Caco-2 (cell line): ENCODE data around the gene F2. TPM values are rescaled to one million over a fixed set of nuclear protein-coding genes. Genes with fewer than 3 reads are reported as not detected.
"Not testable (repeated sequence)": the region's sequence is repeated elsewhere in the genome, so short reads cannot be mapped to it uniquely, and the experiment has no call there.

Experiments used
- Bru-seq: library from RNA; stranded (reverse); fragments of 400-500 nt; gene quantifications from one replicate; lab custom pipeline; 2021; lab: Mats Ljungman, UMichigan
- BruChase-seq, 2 experiments: library from RNA; stranded (reverse); fragments of 400-500 nt; gene quantifications; one replicate each; lab custom pipeline; 2021; lab: Mats Ljungman, UMichigan
- BruUV-seq: library from RNA; stranded (reverse); fragments of 400-500 nt; replicated peaks from 2 replicates; lab custom pipeline; 2021; lab: Mats Ljungman, UMichigan
- CTCF ChIA-PET: fragments of 300-600 bp; sonication (Branson Sonifier 250); formaldehyde crosslinking; loops from one replicate; lab custom pipeline; 2022; ENCODE audit warnings: antibody characterized with exemption; lab: Charles Lee
- POLR2A ChIA-PET: fragments of 300-600 bp; sonication (Branson Sonifier 250); formaldehyde crosslinking; loops from one replicate; lab custom pipeline; 2022; ENCODE audit warnings: antibody characterized with exemption; lab: Charles Lee
- DNase-seq, 2 experiments: peaks; one replicate each; pipeline versions ENCODE4 v3.0.0 to v3.0.0-alpha.2; 2020 to 2022
- H3K27me3 ChIP-seq: replicated peaks from 2 replicates; pipeline ENCODE4 v1.6.0; 2011; ENCODE audit warnings: low read length; ENCODE audit not compliant: control insufficient read depth, insufficient read depth
- H3K36me3 ChIP-seq: 2 replicates; pipeline ENCODE4 v1.5.1; 2011; ENCODE audit warnings: low read length; ENCODE audit not compliant: control insufficient read depth, insufficient read depth
- H3K4me1 ChIP-seq: fragments of 250-450 bp; sonication (Bioruptor Pico); 2 replicates; pipeline ENCODE4 v1.5.1; 2020; ENCODE audit warnings: mild to moderate bottlenecking
- H3K4me3 ChIP-seq: 2 replicates; pipeline ENCODE4 v1.5.1; 2011; ENCODE audit warnings: low read depth, mild to moderate bottlenecking, control low read depth, low read length
- H3K9me3 ChIP-seq: fragments of 250-450 bp; sonication (Bioruptor Pico); 2 replicates; pipeline ENCODE4 v1.5.1; 2020; ENCODE audit warnings: mild to moderate bottlenecking, moderate library complexity
- H3K27ac Mint-ChIP-seq: one replicate; pipeline ENCODE4 v1.8.0; 2022; ENCODE audit warnings: mixed read lengths; ENCODE audit not compliant: unreplicated experiment
- H3K27me3 Mint-ChIP-seq: one replicate; pipeline ENCODE4 v1.8.0; 2022; ENCODE audit warnings: mixed read lengths; ENCODE audit not compliant: insufficient read depth, unreplicated experiment
- H3K36me3 Mint-ChIP-seq: one replicate; pipeline ENCODE4 v1.8.0; 2022; ENCODE audit warnings: mild to moderate bottlenecking, mixed read lengths; ENCODE audit not compliant: insufficient read depth, unreplicated experiment
- H3K4me1 Mint-ChIP-seq: one replicate; pipeline ENCODE4 v1.8.0; 2022; ENCODE audit warnings: low read depth, mixed read lengths; ENCODE audit not compliant: unreplicated experiment
- H3K4me3 Mint-ChIP-seq: one replicate; pipeline ENCODE4 v1.8.0; 2022; ENCODE audit warnings: mild to moderate bottlenecking, moderate library complexity, mixed read lengths; ENCODE audit not compliant: unreplicated experiment
- H3K9me3 Mint-ChIP-seq: one replicate; pipeline ENCODE4 v1.8.0; 2022; ENCODE audit warnings: mixed read lengths; ENCODE audit not compliant: unreplicated experiment
- intact Hi-C: fragments of 100-400 bp; cut with micrococcal nuclease; formaldehyde crosslinking; loops from one replicate; pipeline ENCODE4 v1.10.0; 2022; ENCODE audit not compliant: unreplicated experiment
- long read RNA-seq: library from polyadenylated mRNA; stranded (forward); transcript quantifications from one replicate; pipeline ENCODE4 v2.0.0, GENCODE V29; 2022
- total RNA-seq: library from RNA; stranded (reverse); gene quantifications from 2 replicates; pipeline ENCODE4 v1.2.3, GENCODE V29; 2022
- TF ChIP-seq, protein P1 (sequence below), 2 experiments: fragments of 200-600 bp in 1 of 2; IDR thresholded peaks; 1 replicate in 1 of 2; 2 replicates in 1 of 2; pipeline versions ENCODE4 v1.5.1 to v1.8.0; 2011 to 2022; ENCODE audit warnings: antibody characterized with exemption in 1 of 2, control low read depth in 1 of 2, inconsistent platforms in 1 of 2, low read depth in 1 of 2, low read length in 1 of 2, mild to moderate bottlenecking in 1 of 2, moderate library complexity in 1 of 2; ENCODE audit not compliant: insufficient read depth in 1 of 2, severe bottlenecking in 1 of 2, unreplicated experiment in 1 of 2

Gene F2
- 51.8 and 60.0 TPM in 2 replicates for total RNA-seq
- percentile 65 among the genes with signal in this experiment for Bru-seq, nascent RNA
- BruChase-seq, experiment 1, labeled RNA remaining after a 2-hour chase: percentile 63 among the genes with signal in this experiment
- BruChase-seq, experiment 2, labeled RNA remaining after a 6-hour chase: percentile 67 among the genes with signal in this experiment
- long read RNA-seq, transcript F2-205 (14 exons, 1,849 nt): minor isoform, 6 of 348 reads
- long read RNA-seq, transcript F2-201 (14 exons, 2,023 nt): major isoform, 155 of 348 reads
- long read RNA-seq, partial matches to known transcripts: 164 of 348 reads
- long read RNA-seq, other reads (novel, unspliced or antisense): 23 of 348 reads

DNA sequence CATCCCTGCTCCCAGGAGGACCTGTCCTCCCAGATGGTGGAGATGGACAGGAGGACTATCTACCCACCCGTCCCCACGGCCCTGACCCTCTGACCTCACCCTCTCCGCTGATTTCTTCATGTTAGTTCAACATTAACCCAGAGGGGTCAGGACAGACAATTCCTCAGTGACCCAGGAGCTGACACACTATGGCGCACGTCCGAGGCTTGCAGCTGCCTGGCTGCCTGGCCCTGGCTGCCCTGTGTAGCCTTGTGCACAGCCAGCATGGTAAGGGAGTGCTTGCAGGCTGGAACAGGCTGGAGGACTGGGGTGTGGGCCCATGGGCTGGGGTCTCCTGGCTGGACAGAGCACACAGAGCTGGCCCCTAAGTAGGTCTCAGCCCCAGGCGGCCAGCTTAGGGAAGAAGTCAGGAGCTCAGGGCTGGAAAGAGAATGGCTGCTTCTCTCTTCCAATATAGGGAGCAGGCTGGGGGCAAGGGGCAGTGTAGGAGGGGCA lies at the start of gene F2:
TSS of gene F2 (plus strand) at position 166 of the 495 bp plus-strand sequence. CDS start at position 189, 23 bp downstream.
- Mint-ChIP-seq H3K4me1 (peaks cover 11% of the 10 kb centered on the region), H3K9me3 (no peaks in the 10 kb centered on the region), H3K27ac (peak within 1 kb of the TSS; percentile 92), H3K36me3 (peaks cover 4% of the 10 kb centered on the region), H3K4me3 (peak within 1 kb of the TSS; percentile 68), H3K27me3 (no peaks in the 10 kb centered on the region)
- DNase-seq: peak; percentile 83 to 86
- TF ChIP-seq, protein P1, sequence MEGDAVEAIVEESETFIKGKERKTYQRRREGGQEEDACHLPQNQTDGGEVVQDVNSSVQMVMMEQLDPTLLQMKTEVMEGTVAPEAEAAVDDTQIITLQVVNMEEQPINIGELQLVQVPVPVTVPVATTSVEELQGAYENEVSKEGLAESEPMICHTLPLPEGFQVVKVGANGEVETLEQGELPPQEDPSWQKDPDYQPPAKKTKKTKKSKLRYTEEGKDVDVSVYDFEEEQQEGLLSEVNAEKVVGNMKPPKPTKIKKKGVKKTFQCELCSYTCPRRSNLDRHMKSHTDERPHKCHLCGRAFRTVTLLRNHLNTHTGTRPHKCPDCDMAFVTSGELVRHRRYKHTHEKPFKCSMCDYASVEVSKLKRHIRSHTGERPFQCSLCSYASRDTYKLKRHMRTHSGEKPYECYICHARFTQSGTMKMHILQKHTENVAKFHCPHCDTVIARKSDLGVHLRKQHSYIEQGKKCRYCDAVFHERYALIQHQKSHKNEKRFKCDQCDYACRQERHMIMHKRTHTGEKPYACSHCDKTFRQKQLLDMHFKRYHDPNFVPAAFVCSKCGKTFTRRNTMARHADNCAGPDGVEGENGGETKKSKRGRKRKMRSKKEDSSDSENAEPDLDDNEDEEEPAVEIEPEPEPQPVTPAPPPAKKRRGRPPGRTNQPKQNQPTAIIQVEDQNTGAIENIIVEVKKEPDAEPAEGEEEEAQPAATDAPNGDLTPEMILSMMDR (IDR thresholded peaks at IDR 0.05; ENCODE audit: insufficient read depth in 1 of 2, low read depth in 1 of 2, low read length in 1 of 2, severe bottlenecking in 1 of 2, unreplicated experiment in 1 of 2): no peak
- H3K27me3 ChIP-seq: no peaks in the 10 kb centered on the region
- no peaks in the 10 kb centered on the region for H3K9me3 ChIP-seq
- H3K4me3 ChIP-seq: peak within 1 kb of the TSS; percentile 40
- BruUV-seq: no TSS peak
- H3K36me3 ChIP-seq: peaks cover 1% of the 10 kb centered on the region; the same call in 1 of the 2 replicates
- POLR2A ChIA-PET: interaction anchor here (0.6 to 1.2 kb wide), 2 partner anchors 18 to 114 kb away, joined by 7 to 14 read pairs; partner anchors contain the start of genes ARHGAP1 and ZNF408
- CTCF ChIA-PET: interaction anchor here (0.8 to 1.0 kb wide), 2 partner anchors 9 to 229 kb away, joined by 3 to 5 read pairs; no protein-coding TSS in a partner anchor
- intact Hi-C loops: loop anchor here (5.0 kb wide), 1 partner anchor 167 kb away; no protein-coding TSS in a partner anchor
- H3K4me1 ChIP-seq: peaks cover 34% of the 10 kb centered on the region

DNA sequence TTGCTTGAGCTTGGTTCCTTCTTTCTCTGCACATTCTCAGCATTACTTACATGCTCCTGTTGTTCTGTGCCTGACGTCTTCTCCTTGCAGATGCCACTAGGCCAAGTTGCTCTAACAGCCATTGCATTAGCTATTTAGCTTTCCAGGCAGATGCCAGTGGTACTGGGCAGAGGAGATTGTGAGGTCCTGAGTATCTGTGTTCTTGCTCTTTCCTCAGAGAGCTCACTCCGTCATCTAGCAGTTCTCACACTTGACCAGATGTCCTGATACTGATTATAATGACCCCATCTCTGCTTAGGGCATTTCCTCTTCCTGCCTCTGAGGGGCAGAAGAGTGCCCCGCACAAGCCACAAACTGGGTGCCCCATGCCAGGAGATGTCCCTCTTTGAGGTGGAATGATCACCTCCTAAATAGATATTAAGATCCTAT lies 49.3 kb upstream of the F2 start:
- no peak overlapping the region for H3K4me3 ChIP-seq
- BruUV-seq: no TSS peak
- no peak for DNase-seq
- H3K27ac Mint-ChIP-seq: no peak overlapping the region
- H3K36me3 ChIP-seq: peaks cover 4% of the 10 kb centered on the region
- no peak overlapping the region for H3K4me3 Mint-ChIP-seq
- H3K27me3 Mint-ChIP-seq: no peaks in the 10 kb centered on the region
- H3K9me3 ChIP-seq: no peaks in the 10 kb centered on the region
- H3K9me3 Mint-ChIP-seq: no peaks in the 10 kb centered on the region
- H3K36me3 Mint-ChIP-seq: peaks cover 59% of the 10 kb centered on the region
- peaks cover 10% of the 10 kb centered on the region for H3K4me1 ChIP-seq
- POLR2A ChIA-PET: no interaction called here
- intact Hi-C loops: no loop called here
- TF ChIP-seq, protein P1 (IDR thresholded peaks at IDR 0.05; ENCODE audit: insufficient read depth in 1 of 2, low read depth in 1 of 2, low read length in 1 of 2, severe bottlenecking in 1 of 2, unreplicated experiment in 1 of 2): peak; percentile 23 to 36
- peaks cover 4% of the 10 kb centered on the region for H3K4me1 Mint-ChIP-seq
- CTCF ChIA-PET: interaction anchor here (0.6 kb wide), 1 partner anchor 42 kb away, joined by 7 read pairs; no protein-coding TSS in a partner anchor
- no peaks in the 10 kb centered on the region for H3K27me3 ChIP-seq

DNA sequence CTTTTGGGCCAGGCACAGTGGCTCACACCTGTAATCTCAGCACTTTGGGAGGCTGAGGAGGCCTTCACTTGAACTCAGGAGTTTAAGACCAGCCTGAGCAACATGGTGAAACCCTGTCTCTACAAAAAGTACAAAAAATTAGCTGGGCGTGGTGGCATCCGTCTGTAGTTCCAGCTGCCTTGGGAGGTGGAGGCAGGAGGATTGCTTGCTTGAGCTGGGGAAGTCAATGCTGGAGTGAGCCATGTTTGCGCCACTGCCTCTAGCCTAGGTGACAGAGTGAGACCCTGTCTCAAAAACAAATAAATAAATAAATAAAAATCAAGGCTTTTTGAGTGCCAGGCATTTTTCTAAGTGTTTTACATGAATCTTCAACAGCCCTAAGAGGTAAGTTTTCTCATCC lies 48.5 kb upstream of the F2 start:
- not testable (repeated sequence) for H3K27ac Mint-ChIP-seq
- peaks cover 51% of the 10 kb centered on the region for H3K36me3 Mint-ChIP-seq

More for the DNA sequence above, 48.5 kb upstream of the F2 start:
- H3K4me3 ChIP-seq, BruUV-seq, POLR2A ChIA-PET, H3K27me3 ChIP-seq, H3K9me3 ChIP-seq, intact Hi-C loops, H3K27me3 Mint-ChIP-seq, CTCF ChIA-PET, DNase-seq, H3K4me3 Mint-ChIP-seq, H3K36me3 ChIP-seq, H3K9me3 Mint-ChIP-seq: not testable (repeated sequence)
- H3K4me1 ChIP-seq: peaks cover 18% of the 10 kb centered on the region
- peaks cover 12% of the 10 kb centered on the region for H3K4me1 Mint-ChIP-seq
